Stimulated activated CD4-positive, alpha-beta T cell treated with anti-CD3 and anti-CD28 coated beads, TNF-alpha, amount 100 ng/mL, for 48 hours (primary cell): Measurements from ENCODE around the gene PIP4P1.

ENCODE experiments used
- DNase-seq, 3 donors: peaks; one replicate each; pipeline ENCODE4 v3.0.0-alpha.2; 2020; ENCODE audit warnings: low read depth in 3 of 3

PIP4P1 gene

GRCh38 chr14:20409226-20409625 lies 52.0 kb downstream of the PIP4P1 start:
- no peak for DNase-seq
